NCI-H2196 treated with DMSO at 0.1 percent for 48 hours (cell line): ENCODE measurements around the gene WDR45B.

Experiments
- DNase-seq: peaks from one replicate; lab custom pipeline; 2025; ENCODE audit not compliant: unreplicated experiment; lab: John Stamatoyannopoulos, UW

The WDR45B gene

DNA sequence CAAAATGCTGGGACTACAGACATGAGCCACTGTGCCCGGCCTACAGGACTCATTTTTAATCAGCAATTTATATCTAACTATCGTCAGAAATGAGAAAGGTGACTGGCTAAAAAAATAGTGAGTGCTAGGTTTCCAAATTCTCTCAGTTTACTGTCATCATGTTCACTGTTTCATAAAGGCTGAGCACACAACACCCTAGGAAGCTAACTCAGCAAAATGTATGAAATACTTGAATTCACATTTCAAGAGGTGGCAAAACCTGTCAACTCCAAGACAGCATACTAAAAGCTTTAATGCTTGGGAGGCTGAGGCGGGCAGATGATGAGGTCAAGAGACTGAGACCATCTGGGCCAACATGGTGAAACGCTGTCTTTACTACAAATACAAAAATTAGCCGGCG lies 16.7 kb downstream of the WDR45B start:
- no peak for DNase-seq

DNA sequence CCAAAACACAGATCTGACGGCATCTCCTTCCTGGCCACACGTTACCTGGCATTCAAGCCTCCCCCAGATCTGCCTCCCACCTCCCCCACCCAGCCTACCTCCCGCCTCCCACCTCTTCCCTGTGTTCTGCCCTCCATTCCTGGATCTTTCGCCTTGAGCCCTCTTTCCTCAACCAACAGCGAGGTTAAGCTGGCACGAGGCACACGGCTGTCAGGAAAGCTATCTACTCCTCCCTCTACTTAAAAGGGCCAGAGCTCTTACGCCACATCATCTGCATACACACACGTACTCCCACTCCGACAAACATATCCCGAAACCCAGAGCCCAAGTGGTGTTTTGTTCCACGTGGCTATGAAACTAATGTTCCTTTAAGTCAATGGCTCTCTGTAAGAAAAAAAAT lies 18.0 kb downstream of the WDR45B start:
- no peak for DNase-seq

DNA sequence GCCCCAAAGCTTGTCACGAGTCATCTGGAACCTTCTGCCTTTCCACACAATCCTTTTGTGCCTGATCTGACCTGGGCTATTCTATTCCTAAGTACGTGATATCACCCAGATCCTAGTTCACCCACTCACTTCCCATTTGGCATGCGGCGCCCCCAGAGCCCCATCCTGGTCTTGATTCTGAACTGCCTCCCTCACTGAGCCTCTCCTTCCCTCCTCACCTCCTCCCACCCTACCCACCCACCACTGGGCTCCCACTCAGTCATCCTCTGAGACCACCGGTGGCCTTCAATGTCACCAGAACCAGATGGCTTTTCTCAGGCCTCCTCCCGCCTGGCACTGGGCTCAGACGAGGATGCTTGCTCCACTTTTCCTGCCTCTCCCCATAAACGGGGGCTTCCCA lies 18.5 kb downstream of the WDR45B start:
- no peak for DNase-seq

DNA sequence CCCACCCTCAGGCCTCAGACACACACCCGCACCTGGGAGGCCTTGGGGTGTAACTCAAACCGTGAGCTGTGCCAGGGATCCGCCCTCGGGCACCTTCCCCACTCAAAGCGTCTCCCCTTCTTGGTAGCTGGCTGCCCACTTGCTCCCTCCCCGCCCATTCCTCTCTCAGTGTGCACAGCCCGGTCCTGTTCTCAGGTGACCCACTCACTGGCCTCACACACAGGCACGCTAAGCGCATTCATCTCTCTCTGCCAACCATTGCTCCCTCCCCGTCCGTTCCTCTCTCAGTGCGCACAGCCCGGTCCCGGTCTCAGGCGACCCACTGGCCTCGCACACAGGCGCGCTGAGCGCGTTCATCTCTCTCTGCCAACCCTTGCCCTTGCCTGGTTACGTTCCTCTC lies 20.8 kb downstream of the WDR45B start:
- no peak for DNase-seq

DNA sequence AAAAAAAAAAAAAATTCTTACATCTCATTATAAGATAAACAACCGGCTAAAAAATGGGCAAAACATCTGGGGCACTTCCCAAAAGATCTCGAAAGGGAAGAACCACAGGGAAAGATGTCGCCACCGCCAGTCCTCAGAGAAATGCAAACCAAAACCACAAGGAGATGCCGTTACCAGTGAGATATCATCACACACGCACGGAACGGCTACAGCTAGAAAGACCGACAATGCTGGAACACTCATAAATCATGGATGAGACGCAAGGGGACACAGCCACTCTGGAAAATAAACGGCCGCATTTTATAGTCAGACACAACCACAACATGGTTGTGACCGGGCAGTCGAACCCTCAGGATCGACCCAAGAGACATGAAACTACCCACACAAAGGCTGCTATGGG lies 24.5 kb downstream of the WDR45B start:
- no peak for DNase-seq

DNA sequence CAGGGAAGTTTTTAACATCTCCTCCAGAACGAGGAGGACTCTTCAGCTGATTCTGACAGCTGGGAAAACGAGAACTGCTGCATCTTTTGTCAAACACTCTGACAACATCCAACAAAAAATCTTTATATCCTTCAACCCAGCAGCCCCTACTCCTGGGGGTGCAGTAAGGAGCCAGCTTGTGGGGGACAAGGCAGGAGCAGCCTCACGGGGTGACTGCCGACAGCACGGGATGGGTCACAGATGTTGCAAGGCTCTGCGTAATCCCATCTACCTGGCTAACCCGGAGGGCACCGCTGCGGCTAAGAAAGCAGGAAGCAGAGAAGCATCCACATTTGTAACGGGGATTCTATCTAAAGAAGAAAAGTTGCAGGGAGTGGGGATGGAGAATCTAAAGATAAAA lies 28.6 kb downstream of the WDR45B start:
- DNase-seq, result no peak

DNA sequence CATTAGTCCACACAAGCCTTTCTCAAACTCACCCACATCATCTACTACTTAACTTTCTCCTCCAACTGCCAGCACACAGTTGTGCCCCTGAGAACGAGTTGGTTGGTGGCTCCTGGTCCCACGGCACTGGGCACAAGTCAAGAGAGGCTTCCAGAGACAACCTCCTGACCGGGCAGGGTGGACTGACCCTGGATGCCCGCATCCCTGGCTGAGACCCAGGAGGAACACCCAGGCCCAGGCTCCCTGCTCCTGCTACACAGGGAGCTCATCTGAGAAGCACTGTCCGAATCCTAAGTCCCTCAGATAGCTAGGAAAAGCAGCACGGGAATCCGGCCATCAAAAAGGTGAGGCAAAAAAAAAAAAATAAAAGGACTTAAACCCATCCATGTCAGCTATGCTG lies 29.0 kb downstream of the WDR45B start:
- no peak for DNase-seq

DNA sequence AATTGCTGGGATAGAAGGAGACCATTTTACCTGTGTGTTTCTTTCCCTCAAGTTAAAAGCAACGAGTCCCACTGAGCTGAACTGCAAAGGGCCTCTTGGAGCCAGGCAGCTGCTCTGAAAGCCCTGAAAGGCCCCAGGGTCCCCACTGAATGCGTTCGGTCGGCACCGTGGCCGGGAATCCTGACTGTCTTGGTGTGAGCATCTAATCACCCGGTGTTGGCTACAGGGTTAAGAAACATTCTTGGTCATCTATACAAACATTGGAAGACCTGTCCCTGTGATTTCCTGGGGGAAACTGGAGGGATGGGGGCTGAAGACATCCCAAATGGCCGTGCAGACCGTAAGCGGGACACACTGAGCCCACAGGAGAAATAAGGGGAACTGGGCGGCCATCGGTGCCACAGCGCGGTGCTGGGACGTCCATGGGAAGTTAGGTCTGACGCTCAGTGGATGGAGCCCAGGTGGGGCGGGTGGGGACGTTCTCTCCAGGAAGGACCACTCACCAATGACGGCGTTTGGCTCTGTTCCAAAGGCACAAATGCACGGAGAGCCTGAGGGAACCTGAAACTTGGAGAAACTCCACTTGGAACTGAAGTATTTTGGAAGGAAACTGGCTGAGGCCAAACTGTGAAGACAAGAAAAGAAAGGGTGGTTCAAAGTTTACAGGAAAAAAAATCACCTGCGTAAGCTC lies 32.1 kb downstream of the WDR45B start:
- DNase-seq, result no peak

DNA sequence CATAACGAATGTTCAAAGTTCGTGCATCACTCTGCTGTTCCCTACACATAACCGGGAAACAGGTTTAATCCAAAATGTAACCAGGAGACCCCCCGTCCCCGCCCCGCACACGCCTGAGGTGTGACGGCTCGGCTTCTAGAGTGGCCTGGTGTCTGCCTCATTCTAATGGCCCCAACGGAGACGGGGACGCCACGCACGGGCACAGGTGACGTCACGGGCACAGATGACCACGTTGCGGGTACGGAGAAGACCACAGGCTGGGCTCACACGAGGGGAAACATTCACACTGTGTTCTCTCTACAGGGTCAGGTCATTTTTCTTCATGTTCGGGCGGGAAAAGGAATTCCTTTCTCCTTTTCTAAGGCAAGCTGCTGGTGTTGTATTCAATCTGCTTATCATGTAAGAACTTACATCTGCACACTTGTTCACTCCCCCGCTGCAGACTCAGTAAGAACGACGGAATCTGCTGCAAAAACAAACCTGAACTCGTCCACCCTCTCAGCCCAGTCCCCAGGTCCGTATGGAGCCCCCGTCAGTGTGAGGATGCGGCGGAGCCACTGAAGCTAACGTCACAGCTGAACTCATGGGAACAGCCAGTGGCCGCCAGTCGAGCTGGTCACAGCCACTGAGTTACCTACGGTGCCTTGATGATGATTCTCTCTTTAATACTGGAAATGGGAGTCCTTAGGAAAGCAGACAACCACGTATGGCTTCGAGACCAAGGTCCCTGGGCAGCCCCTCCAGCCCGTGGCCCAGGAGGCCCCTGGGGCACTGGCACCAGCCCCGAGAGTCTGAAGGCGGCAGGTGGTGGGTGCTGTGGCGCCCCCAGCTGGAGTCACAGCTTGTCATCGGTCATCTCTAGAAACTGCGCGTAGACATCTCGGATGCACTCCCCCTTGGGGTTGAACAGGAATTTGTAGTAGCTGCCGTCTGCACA lies 32.9 kb downstream of the WDR45B start:
- no peak for DNase-seq

DNA sequence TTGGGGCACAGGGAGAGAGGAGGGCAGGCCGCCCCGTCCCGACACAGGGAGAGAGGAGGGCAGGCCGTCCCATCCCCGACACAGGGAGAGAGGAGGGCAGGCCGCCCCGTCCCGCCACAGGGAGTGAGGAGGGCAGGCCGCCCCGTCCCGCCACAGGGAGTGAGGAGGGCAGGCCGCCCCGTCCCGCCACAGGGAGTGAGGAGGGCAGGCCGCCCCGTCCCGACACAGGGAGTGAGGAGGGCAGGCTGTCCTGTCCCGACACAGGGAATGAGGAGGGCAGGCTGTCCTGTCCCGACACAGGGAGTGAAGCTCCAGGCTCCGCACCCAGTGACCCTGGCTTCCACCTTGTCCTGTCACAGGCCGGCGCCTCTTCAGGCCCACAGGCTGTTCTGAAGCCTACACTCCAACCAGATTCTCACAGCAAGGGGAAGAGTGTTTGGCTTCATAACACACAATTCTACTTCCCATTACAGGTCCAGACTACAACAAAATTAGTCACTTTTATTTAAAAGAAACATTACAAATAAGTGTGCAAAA lies 34.1 kb downstream of the WDR45B start:
- no peak for DNase-seq

DNA sequence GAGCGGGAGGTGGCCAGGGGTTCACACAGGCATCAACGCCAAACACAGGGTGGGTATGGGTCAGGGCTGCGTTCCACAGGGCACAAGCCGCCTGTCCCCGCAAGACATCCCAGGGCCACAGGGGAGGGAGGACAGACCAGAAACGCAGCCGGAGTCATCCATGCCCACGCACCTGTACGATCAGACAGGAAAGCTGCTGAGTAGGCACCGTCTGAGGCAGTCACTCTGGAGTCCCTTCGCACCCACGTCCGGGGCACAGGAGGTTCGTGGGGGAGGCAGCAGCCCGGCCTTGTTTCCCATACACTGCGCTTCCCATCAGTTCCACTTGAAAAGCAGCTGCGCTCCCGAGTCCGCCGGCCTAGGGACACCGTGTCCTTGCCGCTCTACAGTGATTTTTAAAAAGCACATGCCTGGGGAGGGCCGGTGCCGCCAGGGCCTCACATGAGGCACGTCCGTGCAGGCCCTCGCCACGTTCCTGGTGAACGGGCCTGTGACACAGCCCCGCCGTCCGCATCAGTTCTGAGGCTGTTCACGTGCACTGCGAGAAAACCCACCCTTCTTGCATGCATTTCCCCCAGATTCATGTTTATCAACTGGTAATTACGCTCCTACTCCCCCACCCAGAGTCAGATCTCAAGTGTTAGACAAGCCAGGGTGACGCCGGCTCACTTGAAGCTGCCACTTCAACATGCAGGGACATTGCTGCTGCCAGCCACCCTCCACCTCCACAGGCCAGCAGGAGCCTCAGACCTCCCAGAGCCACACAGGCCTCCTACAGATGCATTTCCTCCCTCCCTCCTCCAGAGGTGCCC lies 34.8 kb downstream of the WDR45B start:
- no peak for DNase-seq

DNA sequence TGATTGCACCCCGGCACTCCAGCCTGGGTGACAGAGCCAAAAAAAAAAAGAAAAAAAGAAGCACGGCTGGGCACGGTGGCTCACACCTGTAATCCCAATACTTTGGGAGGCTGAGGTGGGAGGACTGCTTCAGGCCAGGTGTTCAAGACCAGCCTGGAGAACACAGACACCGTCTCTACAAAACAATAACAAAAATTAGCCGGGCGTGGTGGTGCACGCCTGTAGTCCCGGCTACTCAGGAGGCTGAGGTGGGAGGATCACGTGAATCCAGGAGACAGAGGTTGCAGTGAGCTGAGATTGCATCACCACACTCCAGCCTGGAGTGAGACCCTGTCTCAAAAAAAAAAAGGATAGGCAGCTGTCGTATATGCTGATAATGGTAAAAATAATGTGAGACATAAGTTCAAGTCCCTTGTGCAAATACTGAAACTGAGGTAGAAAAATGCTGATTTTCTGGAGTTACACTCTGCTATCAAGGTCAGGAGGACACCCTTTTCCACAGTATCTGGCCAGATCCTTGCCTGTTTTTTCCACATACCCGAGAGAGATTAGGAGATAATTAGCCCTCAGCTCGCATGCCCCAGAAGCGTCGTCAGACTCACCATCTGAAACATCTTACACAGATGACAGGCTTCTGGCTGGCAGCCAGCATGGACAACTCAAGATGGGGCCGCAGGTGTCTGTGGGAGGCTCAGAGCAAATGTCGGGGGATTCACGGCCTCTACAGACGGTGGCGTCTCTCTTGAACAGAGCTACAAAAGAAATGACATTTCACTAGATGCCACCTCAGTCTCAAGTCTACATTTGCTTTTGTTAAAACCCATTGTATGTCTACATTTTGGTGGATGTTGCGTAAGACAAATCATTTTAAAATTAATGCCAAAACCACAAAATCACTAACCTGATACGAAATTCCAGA lies 36.8 kb downstream of the WDR45B start:
- no peak for DNase-seq

DNA sequence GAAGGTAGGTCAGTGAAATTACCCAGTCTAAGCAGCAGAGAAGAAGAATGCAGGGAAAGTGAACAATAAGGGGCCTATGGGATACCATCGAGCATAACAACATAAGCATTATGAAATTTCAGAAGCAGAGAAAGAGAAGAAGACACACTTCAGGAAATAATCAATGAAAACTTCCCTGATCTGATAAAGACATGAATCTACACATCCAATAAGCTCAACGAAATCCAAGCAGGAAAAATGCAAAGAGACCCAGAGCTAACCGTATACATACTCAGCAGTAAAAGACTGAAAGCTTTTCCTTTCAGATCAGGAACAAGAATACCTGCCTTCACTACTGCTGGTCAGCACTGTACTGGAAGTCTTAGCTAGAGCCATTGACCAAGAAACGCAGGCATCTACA lies 38.6 kb downstream of the WDR45B start:
- no peak for DNase-seq

DNA sequence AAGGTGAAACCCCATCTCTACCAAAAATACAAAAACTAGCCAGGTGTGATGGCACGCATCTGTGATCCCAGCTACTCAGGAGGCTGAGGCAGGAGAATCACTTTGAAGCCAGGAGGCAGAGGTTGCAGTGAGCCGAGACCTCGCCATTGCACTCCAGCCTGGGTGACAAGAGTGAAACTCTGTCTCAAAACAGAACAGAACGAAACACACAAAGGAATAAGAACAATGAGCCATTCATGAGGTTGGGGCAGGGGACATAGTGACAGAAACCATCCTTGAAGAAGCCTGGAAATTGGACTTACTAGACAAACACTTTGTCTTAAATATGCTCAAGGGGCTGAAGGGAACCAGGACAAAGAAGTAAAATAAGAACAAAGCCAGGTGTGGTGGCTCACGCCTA lies 39.4 kb downstream of the WDR45B start:
- DNase-seq, result no peak

DNA sequence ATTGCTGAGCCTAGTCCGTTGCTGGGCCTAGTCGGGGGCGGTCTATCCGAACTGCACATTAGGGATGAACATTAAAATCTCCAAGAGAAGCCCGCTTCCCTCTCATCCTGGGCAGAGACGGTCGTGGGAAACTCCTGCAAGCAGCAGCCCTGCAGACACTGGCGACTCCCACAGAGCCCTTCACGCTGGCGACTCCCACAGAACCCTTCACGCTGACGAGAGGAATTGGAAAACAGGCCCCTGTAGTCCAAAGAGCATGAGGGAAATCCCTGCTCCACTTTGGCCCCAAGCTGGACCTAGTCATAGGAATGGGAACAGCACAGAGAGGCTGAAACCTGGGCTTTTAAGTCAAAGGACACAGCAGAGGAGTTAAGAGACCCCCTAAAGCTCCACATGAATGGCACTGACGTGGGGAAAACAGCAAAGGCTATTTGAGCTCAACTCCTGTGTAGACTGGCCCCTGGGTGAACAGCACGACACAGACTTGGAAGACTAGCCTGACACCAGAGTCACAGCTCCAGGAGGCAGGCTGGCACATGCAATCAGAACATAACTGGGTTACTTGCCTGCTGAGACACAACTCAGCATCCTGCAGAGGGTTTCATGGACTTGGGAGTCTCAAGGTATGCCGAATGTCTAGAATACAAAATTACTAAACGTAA lies 42.2 kb downstream of the WDR45B start:
- DNase-seq, result no peak

DNA sequence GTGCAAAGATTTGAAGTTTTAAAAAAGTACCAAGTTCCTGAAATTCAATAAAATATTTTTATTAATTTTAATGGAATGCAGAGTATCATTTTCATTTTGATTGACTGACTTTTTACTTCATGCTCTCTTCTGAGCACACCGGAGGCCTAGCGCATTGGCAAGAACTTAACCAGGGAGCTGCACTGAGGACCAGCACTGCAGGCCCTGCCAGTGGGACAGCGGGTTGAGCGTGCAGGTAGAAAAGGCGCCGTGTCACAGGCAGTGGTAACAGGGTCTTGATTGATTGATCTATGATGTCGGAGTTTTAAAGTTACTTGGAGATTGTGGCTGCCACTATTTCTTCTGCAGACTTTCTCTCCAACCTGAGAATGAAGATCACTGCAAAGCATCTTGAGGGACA lies 43.7 kb downstream of the WDR45B start:
- no peak for DNase-seq

DNA sequence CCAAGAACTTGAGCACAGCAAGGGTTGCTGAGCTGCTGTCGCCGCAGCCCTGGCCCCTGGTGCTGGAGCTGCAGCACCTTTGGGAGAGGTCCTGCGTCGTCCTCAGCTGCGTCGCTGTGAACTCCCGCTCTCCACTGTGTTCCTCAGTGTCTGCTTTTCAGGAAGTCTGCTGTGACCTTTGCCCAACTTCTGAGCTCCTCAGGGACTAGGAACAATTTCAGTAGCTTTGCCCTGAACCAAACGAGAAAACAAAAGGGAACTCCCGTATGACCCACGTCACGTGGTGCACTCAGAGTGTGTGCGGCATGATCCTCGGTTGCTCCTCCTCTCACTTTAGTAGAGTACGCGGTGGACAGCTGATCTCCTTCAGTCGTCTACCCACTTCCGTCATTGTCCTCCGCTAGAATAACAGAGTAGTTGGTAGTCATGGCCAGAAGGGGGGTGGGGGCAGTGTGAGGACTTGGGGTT lies 44.2 kb downstream of the WDR45B start:
- no peak for DNase-seq

DNA sequence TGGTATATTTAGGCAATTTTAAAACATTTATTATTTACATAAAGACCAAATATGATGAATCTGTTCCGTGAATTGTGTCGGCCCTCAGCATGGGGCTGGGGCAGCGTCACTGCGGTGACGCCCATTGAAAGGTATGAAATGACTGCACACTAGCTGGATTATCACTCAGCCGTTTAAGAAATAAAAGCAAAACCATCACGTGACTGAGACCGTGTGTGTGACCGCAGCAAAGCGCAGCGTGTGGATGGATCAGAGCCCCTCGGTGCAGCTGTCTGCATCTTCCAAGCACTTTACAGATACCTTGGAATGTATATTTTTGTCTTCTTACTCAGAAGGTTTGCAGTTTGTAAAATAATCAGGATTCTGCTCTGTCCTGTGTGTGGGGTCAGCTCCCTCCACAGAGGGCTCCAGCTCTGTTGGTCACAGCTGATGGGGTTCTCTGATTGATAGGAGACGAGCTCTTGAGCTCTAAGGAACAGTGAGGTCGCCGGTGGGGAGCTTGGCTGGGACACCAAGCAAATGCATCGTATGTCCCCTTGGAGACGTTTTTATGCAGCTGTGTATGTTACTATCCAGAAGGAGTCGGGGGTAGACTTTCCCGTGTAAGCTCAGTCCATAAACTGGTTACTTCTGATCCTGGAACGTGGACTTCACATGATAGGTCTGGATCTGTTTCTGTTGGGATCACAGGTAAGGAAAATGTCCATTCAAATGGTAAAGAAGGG lies 45.1 kb downstream of the WDR45B start:
- DNase-seq, result no peak

DNA sequence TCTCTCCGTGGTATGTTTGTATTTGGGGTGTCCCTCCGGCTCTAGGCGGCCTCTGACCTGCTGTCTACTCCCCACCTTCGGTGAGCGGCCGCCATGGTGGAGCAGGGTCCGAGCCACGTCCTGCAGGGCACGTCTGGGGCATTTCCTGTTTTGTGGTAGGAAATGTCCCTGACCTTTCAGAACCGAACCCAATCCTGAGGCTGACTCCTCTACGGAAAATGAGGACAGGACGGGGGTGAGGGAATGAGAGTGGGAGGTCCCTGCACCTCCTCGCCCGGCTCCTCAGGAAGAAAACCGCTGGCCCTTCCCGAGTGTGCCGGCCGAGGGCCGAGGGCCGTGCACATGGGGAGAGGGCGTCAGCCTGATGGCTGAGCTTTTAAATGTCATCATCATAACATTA lies 45.8 kb downstream of the WDR45B start:
- DNase-seq, result no peak
